DND-41 (cell line): ENCODE results near the gene BORCS5.

Source experiments
- ATAC-seq: fragments of 200-7000 bp; cut with Tn5 transposase; 3 replicates; pipeline ENCODE4 v1.9.1; 2021; ENCODE audit warnings: low read depth; ENCODE audit not compliant: insufficient read depth
- DNase-seq: peaks from one replicate; pipeline ENCODE4 v3.0.0-alpha.2; 2020
- H2AFZ ChIP-seq: 2 replicates; pipeline ENCODE4 v1.6.0; 2012; ENCODE audit warnings: low read depth, low read length
- H3K27ac ChIP-seq: 2 replicates; pipeline ENCODE4 v1.5.1; 2012; ENCODE audit warnings: low read length, inconsistent platforms
- H3K27me3 ChIP-seq: fragments of 200-600 bp; sonication (generic); 2 replicates; pipeline ENCODE4 v1.6.0; 2012; ENCODE audit warnings: low read length, mild to moderate bottlenecking, inconsistent platforms; ENCODE audit not compliant: insufficient read depth, poor library complexity
- H3K36me3 ChIP-seq: 2 replicates; pipeline ENCODE4 v1.5.1; 2012; ENCODE audit warnings: low read length, inconsistent platforms; ENCODE audit not compliant: insufficient read depth
- H3K4me1 ChIP-seq: 2 replicates; pipeline ENCODE4 v1.5.1; 2012; ENCODE audit warnings: mild to moderate bottlenecking, low read length; ENCODE audit not compliant: insufficient read depth
- H3K4me2 ChIP-seq: 2 replicates; pipeline ENCODE4 v1.6.0; 2012; ENCODE audit warnings: mild to moderate bottlenecking, moderate library complexity, low read length, inconsistent platforms; ENCODE audit not compliant: insufficient read depth
- H3K4me3 ChIP-seq, 2 experiments: fragments of 200-600 bp in 1 of 2; shearing (Covaris generic) in 1 of 2; 2 replicates each; pipeline ENCODE4 v1.5.1; 2012 to 2016; ENCODE audit warnings: inconsistent platforms in 2 of 2, low read length in 2 of 2, mild to moderate bottlenecking in 2 of 2, low read depth in 1 of 2, moderate library complexity in 1 of 2
- H3K79me2 ChIP-seq: 2 replicates; pipeline ENCODE4 v1.6.0; 2012; ENCODE audit warnings: low read length, inconsistent platforms; ENCODE audit not compliant: insufficient read depth
- H3K9ac ChIP-seq: 2 replicates; pipeline ENCODE4 v1.6.0; 2012; ENCODE audit warnings: low read depth, mild to moderate bottlenecking, inconsistent platforms, low read length, moderate library complexity
- H3K9me3 ChIP-seq: 2 replicates; pipeline ENCODE4 v1.5.1; 2012; ENCODE audit warnings: low read length, moderate library complexity, mild to moderate bottlenecking, inconsistent platforms; ENCODE audit not compliant: insufficient read depth, severe bottlenecking
- H4K20me1 ChIP-seq: 2 replicates; pipeline ENCODE4 v1.6.0; 2012; ENCODE audit warnings: low read length; ENCODE audit not compliant: insufficient read depth
- EZH2 ChIP-seq: IDR thresholded peaks from 3 replicates; pipeline ENCODE4 v1.6.1; 2012; ENCODE audit warnings: borderline replicate concordance, low read depth, mild to moderate bottlenecking, moderate library complexity, low read length, inconsistent platforms; ENCODE audit not compliant: severe bottlenecking
- TF ChIP-seq, protein P1 (sequence below): IDR thresholded peaks from 2 replicates; pipeline ENCODE4 v1.5.1; 2012; ENCODE audit warnings: borderline replicate concordance, low read length, moderate library complexity, mild to moderate bottlenecking; ENCODE audit not compliant: poor library complexity, severe bottlenecking; ENCODE audit errors: extremely low read depth

Gene BORCS5

GRCh38 chr12:12505544-12506495 is 148.9 kb downstream of the BORCS5 start:
- H3K79me2 ChIP-seq, result no peaks in the 10 kb centered on the region
- H3K4me3 ChIP-seq, result no peak overlapping the region
- H3K27me3 ChIP-seq, result peaks cover 7% of the 10 kb centered on the region
- H3K4me1 ChIP-seq, result no peaks in the 10 kb centered on the region
- no peaks in the 10 kb centered on the region for H3K9me3 ChIP-seq
- H3K9ac ChIP-seq, result no peak overlapping the region
- DNase-seq, result no peak
- no peak overlapping the region for H3K27ac ChIP-seq
- no peak overlapping the region for H2AFZ ChIP-seq
- H3K4me2 ChIP-seq, result no peak overlapping the region
- TF ChIP-seq EZH2, result no peak
- TF ChIP-seq, protein P1, sequence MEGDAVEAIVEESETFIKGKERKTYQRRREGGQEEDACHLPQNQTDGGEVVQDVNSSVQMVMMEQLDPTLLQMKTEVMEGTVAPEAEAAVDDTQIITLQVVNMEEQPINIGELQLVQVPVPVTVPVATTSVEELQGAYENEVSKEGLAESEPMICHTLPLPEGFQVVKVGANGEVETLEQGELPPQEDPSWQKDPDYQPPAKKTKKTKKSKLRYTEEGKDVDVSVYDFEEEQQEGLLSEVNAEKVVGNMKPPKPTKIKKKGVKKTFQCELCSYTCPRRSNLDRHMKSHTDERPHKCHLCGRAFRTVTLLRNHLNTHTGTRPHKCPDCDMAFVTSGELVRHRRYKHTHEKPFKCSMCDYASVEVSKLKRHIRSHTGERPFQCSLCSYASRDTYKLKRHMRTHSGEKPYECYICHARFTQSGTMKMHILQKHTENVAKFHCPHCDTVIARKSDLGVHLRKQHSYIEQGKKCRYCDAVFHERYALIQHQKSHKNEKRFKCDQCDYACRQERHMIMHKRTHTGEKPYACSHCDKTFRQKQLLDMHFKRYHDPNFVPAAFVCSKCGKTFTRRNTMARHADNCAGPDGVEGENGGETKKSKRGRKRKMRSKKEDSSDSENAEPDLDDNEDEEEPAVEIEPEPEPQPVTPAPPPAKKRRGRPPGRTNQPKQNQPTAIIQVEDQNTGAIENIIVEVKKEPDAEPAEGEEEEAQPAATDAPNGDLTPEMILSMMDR, result no peak
- ATAC-seq, result no peak
- H4K20me1 ChIP-seq, result no peaks in the 10 kb centered on the region
- no peaks in the 10 kb centered on the region for H3K36me3 ChIP-seq

GRCh38 chr12:12506496-12506890 is 149.6 kb downstream of the BORCS5 start:
- no peaks in the 10 kb centered on the region for H3K9me3 ChIP-seq
- H3K4me2 ChIP-seq, result no peak overlapping the region
- H3K27me3 ChIP-seq, result peaks cover 7% of the 10 kb centered on the region
- no peaks in the 10 kb centered on the region for H4K20me1 ChIP-seq
- H3K27ac ChIP-seq, result no peak overlapping the region
- H3K4me1 ChIP-seq, result no peaks in the 10 kb centered on the region
- H3K4me3 ChIP-seq, result no peak overlapping the region
- no peak overlapping the region for H2AFZ ChIP-seq
- DNase-seq, result no peak
- no peak for TF ChIP-seq EZH2
- TF ChIP-seq, protein P1, result no peak
- H3K9ac ChIP-seq, result no peak overlapping the region
- no peak for ATAC-seq
- no peaks in the 10 kb centered on the region for H3K36me3 ChIP-seq
- H3K79me2 ChIP-seq, result no peaks in the 10 kb centered on the region

DNA sequence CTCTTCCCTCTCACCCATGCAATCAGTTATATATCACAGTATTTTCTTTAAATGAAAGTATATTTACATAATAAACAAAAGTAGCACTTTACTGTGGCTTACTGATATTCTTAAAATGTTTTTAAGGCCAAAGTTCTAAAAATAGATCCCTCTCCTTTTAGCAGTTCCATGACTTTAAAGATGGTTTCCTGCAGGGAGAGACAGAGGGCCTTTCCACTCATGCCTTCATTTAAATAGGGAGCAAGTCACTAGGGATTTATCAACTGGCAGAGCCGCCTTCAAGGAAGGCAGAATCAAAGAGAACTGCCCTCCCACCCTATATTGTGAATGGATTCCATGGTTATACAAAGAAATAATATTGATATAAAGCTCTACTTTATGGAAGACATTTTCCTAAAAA is 150.2 kb downstream of the BORCS5 start:
- H3K27ac ChIP-seq, result no peak overlapping the region
- no peak for DNase-seq

More for the DNA sequence above, 150.2 kb downstream of the BORCS5 start:
- H3K79me2 ChIP-seq, result no peaks in the 10 kb centered on the region
- no peak for TF ChIP-seq EZH2
- TF ChIP-seq, protein P1, result no peak
- no peaks in the 10 kb centered on the region for H3K9me3 ChIP-seq
- H3K4me2 ChIP-seq, result no peak overlapping the region
- H2AFZ ChIP-seq, result no peak overlapping the region
- no peak for ATAC-seq
- H3K27me3 ChIP-seq, result peaks cover 9% of the 10 kb centered on the region
- H3K9ac ChIP-seq, result no peak overlapping the region
- no peaks in the 10 kb centered on the region for H4K20me1 ChIP-seq
- no peaks in the 10 kb centered on the region for H3K4me1 ChIP-seq
- H3K36me3 ChIP-seq, result no peaks in the 10 kb centered on the region
- H3K4me3 ChIP-seq, result no peak overlapping the region
